ENCODE measurements around the gene GALNT3.

DNA sequence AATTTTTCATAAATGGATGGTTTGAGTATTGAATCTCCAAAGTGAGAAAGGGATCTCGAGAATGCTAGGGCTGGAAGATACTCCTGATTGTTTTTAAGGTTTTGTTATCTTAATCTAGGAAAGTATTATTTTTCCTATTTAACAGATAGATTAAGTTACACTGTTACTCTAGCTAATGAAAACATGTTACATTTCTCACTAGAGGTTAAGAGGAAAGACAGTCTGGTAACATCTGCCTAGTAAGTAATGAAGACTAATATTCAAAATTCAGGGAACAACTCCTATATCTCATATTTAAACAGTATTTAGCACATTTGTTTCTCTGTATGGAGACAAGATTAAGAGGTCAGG lies 2.0 kb downstream of the GALNT3 start:
- TF ChIP-seq, protein P1, sequence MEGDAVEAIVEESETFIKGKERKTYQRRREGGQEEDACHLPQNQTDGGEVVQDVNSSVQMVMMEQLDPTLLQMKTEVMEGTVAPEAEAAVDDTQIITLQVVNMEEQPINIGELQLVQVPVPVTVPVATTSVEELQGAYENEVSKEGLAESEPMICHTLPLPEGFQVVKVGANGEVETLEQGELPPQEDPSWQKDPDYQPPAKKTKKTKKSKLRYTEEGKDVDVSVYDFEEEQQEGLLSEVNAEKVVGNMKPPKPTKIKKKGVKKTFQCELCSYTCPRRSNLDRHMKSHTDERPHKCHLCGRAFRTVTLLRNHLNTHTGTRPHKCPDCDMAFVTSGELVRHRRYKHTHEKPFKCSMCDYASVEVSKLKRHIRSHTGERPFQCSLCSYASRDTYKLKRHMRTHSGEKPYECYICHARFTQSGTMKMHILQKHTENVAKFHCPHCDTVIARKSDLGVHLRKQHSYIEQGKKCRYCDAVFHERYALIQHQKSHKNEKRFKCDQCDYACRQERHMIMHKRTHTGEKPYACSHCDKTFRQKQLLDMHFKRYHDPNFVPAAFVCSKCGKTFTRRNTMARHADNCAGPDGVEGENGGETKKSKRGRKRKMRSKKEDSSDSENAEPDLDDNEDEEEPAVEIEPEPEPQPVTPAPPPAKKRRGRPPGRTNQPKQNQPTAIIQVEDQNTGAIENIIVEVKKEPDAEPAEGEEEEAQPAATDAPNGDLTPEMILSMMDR (tag by site-specific recombination; IDR thresholded peaks at IDR 0.05): no peak
- no peak for TF ChIP-seq PRDM4 (tag by site-specific recombination; IDR thresholded peaks at IDR 0.05)
- TF ChIP-seq SP2 (tag by site-specific recombination; IDR thresholded peaks at IDR 0.05): no peak
- TF ChIP-seq ZNF707 (tag by site-specific recombination; IDR thresholded peaks at IDR 0.05): no peak
- TF ChIP-seq ZNF24 (tag by site-specific recombination; IDR thresholded peaks at IDR 0.05): no peak
- TF ChIP-seq, protein P2, sequence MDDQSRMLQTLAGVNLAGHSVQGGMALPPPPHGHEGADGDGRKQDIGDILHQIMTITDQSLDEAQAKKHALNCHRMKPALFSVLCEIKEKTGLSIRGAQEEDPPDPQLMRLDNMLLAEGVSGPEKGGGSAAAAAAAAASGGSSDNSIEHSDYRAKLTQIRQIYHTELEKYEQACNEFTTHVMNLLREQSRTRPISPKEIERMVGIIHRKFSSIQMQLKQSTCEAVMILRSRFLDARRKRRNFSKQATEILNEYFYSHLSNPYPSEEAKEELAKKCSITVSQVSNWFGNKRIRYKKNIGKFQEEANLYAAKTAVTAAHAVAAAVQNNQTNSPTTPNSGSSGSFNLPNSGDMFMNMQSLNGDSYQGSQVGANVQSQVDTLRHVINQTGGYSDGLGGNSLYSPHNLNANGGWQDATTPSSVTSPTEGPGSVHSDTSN (CRISPR knock-in tag; IDR thresholded peaks at IDR 0.05): no peak
- no peak for TF ChIP-seq ZNF677 (tag by site-specific recombination; IDR thresholded peaks at IDR 0.05)
- TF ChIP-seq ZNF2 (tag by site-specific recombination; IDR thresholded peaks at IDR 0.05): no peak
- no peak for TF ChIP-seq SETDB1 (IDR thresholded peaks at IDR 0.05; ENCODE audit: insufficient read length, low read length)
- TF ChIP-seq ZFP3 (tag by site-specific recombination; IDR thresholded peaks at IDR 0.05; ENCODE audit: low read depth): no peak
- no peak for TF ChIP-seq ZNF843 (tag by site-specific recombination; IDR thresholded peaks at IDR 0.05)
- TF ChIP-seq ZNF521 (tag by site-specific recombination; IDR thresholded peaks at IDR 0.05): no peak
- no peak for TF ChIP-seq ZNF513 (tag by site-specific recombination; IDR thresholded peaks at IDR 0.05)
- TF ChIP-seq ZNF768 (tag by site-specific recombination; IDR thresholded peaks at IDR 0.05): no peak
